SKM-1 (cell line): ENCODE results near the gene SHISA4.
"Not testable (repeated sequence)": the region's sequence is repeated elsewhere in the genome, so short reads cannot be mapped to it uniquely, and the experiment has no call there.

Source experiments
- DNase-seq: peaks from one replicate; lab custom pipeline; 2025; ENCODE audit not compliant: unreplicated experiment; lab: John Stamatoyannopoulos, UW

The SHISA4 gene

DNA sequence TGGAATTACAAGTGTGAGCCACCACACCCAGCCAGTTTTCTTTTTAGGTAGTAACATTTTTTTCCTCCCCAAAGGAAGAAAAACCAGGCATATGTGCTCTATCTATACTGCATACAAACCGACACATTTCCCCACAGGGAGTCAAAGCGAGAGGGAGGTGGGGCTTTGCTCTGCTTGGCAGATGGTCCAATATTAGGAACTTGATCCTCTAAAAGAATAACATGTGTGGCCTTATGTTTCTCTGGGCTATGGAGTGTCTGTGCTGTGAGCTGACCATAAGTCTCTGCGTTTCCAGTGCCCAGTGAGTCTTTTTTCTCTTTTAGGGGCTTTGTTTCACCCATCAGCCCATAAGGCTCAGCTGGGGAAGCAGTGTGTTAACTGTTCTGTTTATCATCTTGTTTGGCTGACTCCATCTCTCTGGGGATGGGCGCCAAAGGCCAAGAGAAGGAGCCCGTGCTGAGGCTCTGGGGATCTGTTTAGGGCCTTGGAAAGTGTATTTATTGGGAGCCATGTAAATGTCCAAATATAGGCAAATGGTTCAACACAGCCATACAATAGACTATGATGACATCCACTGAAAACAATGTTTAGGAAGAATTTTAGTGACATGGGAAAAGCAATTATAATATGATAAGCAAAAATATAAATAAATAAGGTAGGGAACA lies 37.4 kb downstream of the SHISA4 start:
- no peak for DNase-seq

DNA sequence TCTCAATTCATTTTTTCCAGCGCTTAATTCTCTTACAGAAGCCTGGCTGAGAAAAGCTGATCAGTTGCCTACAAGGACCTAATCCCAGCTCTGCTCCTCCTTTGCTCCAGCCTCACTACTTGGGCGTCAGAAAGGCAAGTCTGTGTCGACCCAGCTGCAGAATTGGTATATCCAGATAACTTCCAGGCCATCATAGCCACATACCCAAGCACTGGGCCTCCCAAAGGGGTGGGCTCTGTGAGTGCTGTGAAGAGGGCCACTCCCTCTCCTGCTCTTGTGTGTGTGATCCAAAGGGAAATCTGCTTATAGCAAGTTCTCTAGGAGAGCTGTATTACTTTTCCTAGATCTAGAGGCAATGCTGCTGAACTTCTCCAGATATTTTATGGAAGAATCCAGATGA lies 39.6 kb downstream of the SHISA4 start:
- no peak for DNase-seq

DNA sequence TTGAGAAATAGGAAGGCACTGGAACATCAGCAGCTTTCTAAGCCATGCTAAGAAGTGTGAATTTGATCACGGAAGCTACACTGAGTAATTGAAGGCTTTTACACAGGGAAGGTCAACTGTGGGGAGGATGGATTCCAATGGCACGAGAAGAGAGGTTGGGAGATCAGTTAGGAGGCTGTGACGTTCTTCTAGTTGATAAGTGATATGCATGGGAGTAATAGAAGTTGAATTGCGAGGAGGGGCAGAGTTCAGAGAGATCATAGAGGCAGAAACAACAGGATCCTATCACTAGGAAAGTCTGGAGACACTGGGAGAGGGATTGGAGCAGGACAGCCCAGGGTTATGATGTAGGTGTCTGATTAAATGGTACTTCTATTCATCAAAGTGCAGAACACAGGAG lies 41.4 kb downstream of the SHISA4 start:
- no peak for DNase-seq

DNA sequence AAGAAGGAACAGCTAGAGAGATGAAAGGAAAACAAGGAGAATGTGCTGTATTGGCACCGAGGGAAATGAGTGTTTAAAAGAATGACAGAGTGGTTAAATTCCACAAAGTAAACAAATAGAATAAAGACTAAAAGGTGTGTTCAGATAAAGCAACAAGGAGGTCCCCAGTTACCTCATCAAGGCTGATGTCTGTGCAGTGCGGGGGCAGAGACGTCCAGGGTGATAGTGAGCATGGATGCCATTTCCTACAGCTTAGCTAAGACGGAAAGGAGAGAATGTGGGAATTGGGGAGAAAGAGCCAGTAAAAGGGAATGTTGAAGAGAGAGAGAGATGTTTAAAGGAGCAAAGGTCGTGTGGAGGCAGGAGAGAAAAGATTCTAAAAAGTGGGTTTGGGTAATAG lies 42.1 kb downstream of the SHISA4 start:
- DNase-seq, result no peak

DNA sequence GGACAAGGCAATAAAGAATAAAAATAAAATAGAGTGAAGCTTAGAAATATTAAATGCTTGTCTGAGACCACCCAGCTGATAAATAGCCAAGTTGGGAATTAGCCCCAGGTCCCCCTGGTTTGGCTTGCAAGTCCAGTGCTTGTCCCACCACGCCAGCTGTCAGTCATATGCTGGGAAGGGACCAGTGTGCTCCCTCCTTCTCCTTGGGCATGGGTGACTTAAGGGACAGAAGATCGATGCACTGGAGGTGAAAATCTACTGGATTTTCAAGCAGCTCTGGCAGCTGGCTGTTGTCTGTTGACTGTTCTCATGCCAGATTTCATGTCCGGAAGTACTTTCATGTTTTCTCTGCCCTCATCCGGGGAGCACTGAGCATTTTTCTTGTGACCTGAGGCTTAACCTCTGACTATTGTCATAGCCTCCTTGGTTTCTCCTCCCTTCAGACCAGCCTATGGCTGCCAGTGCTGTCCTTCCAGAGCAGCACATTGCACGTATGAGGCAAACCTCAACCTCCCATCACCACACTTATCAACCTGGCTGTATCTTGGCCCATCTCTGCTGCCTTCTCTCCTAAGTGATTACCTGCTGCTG lies 45.2 kb downstream of the SHISA4 start:
- DNase-seq, result no peak

DNA sequence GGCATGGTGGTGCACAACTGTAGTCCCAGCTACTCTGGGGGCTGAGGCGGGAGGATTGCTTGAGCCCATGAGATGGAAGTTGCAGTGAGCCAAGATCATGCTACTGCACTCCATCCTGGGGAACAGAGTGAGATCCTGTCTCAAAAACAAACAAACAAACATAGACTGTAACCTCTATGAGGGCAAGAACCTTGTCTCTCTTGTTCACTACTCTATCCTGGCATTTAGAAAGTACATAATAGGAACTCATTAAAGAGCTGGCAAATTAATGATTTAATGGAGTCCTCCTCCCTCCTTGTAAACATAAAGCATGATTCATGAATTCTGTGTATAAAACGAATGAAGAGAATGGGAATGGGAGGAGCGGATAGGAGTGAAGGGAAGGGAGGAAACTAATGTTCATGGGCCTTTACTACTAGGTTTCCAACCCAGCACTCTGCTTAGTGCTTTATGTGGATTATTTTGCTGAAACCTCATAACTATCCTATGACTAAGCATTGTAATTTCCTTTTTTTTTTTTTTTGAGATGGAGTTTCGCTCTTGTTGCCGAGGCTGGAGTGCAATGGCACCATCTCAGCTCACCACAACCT lies 49.0 kb downstream of the SHISA4 start:
- no peak for DNase-seq

DNA sequence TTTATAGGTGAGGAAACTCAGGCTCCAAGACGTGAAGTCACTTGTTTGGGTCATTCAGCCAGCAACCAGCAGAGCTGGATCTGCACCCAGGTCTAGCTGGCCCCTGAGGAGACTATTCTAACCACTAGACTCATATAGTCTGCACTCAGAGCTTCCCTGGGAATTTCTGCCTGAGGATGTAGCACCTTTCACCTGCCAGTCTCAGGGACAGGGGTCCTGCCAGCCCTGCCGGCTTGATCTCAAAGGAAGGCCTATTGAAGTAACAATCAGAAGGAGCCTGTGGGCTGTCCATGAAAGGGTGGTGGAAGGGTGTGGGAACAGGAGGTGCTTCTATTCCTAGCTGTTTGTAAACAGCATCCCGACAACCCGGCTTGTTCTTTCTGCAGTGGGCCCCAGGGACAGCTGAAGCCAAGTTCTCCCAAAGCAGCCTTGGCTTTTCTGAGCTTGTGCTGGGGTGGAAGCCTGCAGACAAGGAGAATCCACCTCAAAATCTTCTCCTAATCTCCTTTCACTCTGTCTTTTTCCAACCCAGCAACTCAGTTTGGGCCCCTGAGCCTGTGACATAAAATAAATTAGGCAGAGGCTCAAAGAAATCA lies 49.8 kb downstream of the SHISA4 start:
- no peak for DNase-seq

GRCh38 chr1:201939148-201939547 lies 50.5 kb downstream of the SHISA4 start:
- no peak for DNase-seq

DNA sequence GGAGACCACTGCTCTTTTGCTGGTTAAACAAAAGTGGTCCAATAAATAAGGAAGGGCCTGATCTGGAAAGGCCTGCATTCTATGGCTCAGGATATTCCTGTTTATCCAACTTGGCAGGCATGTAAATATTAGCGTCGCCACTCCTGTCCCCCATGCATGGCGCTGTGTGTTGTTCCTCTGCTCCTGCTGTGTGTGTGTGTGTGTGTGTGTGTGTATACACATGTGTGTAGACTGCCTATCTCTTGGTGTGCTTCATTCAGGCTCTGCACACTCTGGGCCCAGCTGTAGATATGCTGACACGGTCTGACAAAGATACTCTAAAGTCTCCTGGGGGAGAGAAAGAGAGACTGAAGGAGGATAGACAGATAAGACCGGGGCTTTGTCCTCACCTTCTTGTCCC lies 50.9 kb downstream of the SHISA4 start:
- no peak for DNase-seq

DNA sequence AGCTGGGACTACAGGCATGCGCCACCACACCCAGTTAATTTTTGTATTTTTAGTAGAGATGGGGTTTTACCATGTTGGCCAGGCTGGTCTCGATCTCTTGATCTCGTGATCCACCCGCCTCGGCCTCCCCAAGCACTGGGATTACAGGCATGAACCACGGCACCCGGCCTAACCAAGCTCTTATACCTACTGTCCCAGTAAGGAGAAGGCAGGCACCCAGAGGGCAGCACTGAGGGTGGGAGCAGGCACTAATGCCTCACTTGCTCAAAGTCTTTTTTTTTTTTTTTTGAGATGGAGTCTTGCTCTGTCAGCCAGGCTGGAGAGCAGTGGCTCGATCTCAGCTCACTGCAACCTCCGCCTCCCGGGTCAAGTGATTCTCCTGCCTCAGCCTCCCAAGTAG lies 51.6 kb downstream of the SHISA4 start:
- DNase-seq, result not testable (repeated sequence)

DNA sequence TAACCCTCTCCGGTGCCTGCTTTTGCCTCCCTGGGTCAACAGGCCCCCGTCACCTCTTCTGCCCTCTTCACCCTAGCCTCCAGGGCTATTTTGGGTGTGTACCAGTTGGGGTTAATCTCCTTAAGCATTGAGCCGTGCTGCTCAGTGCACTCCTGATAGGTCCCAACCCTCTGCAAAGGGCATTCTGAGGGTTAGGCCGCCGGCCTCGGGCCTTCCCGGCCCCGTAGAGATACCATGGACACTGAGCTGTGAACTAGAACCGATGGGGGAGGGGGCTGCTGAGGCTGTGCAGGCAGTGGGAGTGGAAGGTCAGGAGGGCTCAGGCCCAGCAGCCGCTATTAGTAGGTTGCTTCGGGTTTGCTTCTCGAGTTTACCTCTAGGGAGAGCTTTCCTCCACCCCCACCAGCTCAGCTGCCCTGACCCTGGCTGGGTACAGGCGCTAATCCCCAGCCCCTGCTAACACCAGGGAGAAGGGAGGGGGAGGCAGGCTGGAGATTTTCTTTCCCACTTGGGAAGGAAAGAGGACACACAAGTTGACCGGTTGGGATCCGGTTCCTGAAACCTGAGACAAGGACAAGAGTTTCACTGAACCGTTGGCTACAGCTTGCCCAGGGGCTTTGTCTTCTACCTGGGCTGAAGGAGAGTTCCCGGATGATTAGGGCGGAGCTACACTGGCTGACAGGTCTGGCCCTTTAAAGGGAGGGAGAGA lies 52.9 kb downstream of the SHISA4 start:
- DNase-seq, result no peak

DNA sequence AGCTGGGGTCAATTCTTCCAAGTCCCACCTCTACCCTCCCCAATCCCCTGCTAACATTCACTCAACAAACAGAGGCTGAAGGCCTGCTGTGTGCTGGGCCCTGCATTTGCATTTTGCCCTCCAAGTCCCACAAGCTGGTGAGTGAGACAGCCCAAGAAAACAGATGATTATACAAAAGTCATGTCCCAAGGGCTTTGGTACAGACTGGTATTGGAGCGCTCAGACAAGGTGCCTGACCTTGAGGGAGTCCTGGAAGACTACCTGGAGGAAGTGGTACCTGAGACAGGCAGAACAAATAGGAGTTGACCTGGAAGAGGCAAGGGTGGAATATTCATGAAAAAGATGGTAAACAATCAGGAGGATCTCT lies 53.4 kb downstream of the SHISA4 start:
- DNase-seq, result no peak
